IPS DF 19.7 (cell line): Measurements from ENCODE around the gene TGFBR1.
"Not testable (repeated sequence)": the region's sequence is repeated elsewhere in the genome, so short reads cannot be mapped to it uniquely, and the experiment has no call there.

ENCODE experiments used
- DNase-seq: peaks from one replicate; pipeline ENCODE4 v3.0.0-alpha.2; 2013; ENCODE audit warnings: low read depth, low spot score

Gene TGFBR1

DNA sequence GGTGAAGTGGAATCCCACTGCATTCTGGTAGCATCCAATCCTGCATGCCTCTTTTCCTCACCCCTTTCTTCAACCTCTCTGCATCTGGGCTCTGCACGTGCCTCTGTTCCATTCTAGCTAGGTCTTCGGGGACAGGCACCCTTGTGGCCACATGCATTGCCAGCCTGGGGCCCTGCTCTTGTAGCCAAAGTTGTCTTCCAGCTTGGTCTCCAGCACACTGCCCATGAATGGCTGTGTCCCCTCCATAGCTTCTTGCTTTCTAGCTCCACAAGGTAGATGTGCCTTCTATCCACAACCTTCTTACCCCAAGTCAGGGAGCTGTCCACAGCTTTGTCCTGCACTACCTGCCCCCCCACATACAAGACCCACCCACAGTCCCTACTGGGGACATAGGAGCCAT lies 84.3 kb downstream of the TGFBR1 start:
- no peak for DNase-seq

DNA sequence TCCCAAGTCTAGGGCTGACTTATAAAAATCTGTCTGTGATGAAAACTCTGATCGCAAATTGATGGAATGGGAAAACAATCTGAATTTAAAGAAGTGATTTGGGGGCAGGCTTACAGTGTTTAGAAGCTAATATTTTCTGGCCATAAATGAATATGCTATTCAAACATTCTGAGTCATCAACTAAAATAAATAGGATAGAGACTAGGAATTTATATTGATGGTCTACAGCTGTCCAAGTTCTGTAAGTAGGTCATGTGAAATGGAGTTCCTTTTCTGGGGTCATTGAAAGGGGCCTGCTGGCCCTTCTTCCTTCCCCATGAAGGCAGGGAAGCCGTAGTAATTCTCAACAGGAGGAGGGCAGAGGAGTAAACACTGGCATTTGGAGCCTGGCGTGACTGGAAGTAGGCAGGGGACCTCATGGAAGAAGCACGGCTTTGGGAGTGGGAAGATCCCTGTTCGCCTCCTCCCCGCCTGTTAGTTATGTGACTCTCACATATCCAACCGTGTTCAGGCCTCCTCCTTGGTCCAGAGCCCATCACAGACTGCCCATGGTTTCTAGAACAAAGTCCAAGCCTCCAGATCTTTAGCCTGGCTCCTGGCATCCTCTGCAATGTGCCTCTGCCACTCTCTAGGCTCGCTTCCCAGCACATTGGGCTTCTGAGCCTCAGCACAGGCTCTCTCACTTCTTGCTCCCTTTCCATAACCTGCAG lies 85.1 kb downstream of the TGFBR1 start:
- no peak for DNase-seq

DNA sequence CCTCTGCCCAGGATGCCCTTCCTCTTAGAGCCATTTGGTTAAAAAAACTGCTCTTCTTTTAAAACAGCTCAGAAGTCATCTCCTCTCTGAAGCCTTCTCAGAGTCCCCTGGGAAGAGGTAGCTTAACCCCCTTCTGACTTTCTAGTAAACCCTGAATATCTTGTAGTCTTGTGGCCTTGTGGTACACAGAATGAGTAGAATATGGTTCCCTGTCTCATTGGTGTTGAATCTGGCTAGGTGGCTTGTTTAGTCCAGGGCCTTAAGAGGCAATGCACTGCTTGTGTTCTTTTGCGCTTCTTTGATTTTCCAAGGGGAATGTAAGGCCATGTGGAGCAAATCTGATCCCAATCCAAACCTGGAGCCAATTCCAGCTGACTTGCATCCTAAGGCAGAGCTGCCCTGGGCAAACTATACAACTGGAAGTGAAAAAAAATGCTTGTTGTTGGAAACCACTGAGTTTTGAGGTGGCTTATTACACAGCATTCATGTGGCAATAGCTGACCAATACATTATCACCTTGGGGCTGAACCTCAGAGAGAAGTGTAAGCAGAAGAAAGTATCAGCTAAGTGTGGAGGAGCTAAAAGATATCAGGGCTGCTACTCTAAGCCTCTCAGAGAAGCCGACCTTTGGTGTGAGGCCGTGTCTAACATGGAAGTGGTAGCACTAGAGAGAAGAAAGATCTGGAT lies 85.8 kb downstream of the TGFBR1 start:
- no peak for DNase-seq

DNA sequence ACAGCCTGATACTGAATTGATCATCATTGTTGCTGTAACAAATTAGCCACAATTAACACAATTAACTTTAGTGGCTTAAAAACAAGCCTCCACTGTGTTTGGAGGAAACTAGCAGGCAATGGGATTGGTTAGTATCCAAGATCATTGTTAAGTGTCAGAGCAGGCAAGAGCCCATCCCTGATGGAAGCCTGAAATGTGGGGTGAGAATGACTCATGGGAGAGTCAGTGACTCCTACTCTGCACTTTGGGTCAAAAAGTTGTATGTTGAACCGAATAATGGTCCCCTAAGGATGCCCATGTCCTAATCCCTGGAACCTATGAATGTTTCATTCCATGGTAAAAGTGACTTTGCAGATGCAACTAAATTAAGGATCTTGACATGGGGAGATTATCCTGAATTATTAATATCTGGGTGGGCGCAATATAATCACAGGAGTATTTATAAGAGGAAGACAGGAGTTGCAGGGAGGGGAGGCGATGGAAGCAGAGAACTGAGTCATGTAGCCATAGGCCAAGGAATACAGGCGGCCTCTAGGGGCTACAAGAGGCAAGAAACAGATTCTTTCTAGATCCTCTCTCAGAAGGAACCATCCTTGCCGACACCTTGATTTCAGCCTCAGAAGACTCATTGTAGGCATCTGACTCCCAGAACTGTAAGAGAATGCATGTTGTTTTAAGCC lies 88.0 kb downstream of the TGFBR1 start:
- no peak for DNase-seq

DNA sequence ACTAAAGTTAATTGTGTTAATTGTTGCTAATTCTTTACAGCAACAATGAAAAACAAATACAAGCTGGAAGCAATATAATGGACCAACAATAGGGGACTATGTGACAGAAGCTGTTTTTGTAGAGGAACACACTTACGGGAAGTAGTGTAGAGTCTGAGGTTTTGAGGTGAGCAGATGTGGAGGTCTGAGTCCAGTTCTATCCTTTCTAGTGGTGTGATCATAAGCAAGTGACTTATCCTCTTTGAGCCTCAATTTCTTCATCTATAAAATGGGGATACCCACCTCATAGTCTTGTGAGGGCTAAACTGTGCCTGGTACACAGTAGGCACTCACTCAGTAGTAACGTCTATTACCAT lies 88.5 kb downstream of the TGFBR1 start:
- DNase-seq = no peak

DNA sequence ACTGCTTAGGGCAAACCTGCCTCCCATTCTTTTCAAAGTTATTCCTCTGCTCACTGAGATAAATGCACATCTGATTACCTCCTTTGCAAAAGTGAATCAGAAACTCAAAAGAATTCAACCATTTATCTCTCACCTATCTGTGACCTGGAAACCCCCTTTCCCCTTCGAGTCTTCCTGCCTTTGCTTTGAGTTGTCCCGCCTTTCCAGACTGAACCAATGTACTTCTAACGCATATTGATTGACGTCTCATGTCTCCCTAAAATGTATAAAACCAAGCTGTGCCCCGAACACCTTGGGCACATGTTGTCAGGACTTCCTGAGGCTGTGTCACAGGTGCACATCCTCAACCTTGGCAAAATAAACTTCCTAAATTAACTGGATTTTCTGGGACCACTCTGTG lies 91.6 kb downstream of the TGFBR1 start:
- DNase-seq = not testable (repeated sequence)

DNA sequence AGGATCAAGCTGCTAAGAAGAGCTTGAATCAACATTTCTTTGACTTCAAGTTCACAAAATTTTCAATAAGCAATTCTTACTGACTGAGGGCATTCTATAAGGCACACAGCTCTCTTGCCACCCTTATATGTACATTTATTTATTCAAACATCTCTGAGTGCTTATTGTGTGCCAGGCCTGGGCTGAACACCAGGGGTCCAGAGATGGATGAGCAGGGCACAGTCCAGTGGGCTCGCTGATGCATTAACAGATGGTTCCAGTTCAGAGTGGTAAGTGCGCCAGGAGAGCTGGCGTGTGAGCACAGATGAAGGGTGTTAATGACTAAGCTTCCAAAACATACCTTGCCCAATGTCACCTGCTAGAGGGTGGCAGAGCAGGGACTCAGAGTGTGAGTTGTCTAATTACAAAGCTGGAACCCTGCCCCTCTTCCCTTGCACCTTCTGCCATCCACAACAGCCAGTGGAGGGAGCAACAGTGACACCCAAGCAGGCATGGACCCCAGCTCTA lies 92.3 kb downstream of the TGFBR1 start:
- no peak for DNase-seq

DNA sequence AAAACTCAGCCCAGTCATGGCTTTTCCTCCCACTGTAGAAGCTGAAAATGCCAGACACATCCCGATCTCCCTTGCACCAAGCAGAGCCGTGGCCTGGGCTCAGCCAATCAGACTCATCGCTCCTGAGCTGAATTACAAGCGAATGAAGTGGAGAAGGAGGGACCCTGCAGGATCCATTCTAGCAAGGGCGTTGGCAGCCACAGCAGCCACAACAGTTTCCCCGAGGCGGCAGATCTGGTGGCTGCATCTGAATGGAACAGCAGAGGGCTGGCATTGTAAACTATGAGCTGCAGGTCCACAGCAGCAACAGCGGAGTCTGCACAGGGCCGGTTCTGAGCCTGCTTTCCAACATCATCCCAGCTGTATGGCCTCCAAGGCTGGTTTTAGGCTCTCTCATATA lies 93.1 kb downstream of the TGFBR1 start:
- no peak for DNase-seq

DNA sequence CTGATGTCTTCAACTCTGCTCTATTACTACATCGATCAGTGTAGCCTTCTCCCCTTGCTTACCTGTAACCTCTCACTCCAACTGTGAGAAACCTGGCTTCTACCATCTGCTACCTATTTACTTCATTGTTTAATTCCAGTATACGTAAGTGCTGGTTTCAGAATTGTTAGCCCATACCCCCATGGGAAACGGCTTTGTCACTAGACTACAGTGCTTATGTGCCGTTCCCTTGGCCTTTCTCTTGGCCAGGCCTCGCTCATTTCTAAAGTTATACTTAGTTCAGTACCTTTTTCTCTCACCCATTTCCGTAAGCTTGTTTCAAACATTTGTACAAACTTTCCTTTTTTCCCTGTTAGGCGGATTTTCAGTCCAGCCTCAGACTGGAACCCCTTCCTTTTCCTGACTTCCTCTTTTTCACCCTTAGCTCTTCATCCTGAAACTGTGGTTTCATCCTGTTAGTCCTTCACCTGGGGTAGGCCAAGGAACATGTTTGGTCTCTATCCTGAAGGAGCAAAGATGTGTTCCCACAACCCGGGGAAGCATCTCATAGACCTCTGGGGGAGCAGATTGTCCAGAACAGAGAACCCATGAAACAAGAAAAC lies 95.1 kb downstream of the TGFBR1 start:
- DNase-seq = no peak

DNA sequence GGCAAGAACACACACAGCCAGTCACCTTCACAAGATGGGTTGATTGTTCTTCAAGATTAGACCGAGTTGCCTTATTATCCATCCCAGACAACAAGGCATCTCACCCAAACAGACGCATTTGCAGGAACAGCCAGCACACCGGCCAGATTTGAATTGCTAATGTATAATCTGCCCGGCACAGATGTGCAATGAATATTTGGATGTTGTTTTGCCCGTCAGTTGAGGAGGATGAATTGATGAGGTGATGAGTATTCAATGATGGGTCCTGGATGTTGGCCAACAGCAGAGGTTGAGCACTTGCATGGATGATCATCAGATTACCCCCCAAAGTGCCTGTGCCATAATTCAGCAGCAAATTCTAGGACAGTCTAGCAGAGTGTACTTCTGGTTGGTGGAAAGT lies 96.7 kb downstream of the TGFBR1 start:
- no peak for DNase-seq
